ENCODE results near the gene ANO7.

The ANO7 gene

DNA sequence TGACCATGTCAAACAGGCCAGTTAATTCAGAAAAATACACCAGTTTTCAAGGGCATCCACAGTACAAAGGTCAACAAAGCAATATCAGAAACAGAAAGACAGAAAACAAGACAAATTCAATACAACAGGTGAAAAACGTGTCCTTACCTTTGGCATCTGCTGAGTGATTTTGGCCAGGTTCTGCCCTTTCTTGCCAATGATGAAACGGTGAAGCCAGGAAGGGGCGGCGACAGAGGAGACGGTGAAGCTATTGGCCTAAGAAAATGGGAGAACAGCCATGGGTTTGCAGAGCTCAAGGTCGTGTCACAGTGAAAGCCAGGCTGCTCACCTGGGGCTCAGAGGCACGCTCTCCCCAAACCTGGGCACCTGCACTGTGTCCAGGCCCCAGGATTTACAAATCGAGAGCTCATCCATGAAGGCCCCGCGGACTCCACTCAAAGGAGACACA is 66.5 kb downstream of the ANO7 start:
- DNase-seq: no peak

DNA sequence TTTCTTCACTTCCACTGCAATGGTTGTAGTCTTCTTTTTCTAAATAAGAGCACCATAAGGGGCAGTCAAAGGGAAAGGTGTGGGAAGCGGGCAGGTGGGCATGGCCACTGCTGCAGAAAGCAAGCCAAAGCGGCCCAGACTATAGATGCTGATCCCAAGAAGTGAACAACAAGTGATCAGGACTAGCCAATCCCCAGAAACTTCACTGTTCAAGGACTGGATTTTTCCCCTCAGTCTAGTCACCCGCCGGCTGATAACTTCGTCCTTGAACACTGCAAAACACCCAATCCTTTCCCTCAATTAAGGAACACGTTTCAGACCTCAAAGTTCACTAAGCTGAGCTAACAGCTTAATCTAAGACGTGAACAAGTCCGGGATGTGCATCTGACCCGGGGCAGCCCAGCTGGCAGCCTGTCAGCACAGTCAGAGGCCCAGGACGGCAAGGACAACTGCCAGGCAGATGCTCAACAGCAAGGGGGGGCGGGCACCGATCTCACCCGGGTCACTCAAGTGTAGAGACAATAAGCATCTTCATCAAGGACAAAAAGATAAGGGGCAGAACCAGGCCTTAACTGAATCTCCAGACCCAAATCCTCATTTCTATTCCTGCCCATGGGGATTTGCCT is 67.2 kb downstream of the ANO7 start:
- no peak for DNase-seq

DNA sequence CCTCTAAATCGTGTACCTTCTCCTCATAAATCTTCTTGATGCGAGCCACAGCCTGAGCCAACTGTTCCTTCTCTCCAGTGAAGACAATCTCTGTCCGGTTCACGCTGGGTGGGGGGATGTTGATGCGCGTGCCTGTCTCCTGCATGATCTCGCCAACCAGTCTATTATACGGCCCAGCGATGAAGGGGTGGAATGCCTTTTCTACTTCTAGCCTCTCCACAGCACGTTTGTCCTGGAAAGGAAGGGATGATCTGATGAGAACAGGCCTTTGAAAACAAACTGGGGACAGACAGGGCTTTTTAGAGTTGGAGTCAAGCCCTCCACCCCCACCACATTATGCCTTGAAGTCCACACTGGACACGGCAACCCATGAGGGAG is 67.7 kb downstream of the ANO7 start:
- no peak for DNase-seq

DNA sequence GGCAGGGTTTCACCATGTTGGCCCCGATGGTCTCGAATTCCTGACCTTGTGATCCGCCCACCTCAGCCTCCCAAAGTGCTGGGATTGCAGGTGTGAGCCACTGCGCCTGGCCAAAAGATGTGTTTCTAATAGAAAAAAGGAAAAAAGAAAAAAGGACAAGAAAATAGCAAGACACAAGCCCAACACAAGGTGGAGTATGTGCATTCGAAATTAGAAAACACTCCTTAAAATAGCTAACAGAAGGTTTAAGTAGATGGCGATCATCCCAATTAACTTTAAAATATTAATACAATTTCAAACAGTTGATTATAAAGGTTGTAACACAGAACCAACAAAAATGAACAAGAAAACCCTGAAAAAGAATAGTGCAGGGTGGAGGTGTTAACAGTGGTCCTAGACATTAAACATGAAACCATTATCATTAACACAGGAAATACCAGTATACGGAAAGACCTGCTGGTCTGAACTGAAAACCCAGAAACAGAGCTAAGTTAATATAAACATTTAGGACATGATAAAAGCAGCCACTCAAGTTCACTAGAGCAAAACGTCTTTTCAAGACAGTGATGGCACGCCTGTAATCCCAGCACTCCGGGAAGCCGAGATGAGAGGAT is 69.0 kb downstream of the ANO7 start:
- DNase-seq: no peak

DNA sequence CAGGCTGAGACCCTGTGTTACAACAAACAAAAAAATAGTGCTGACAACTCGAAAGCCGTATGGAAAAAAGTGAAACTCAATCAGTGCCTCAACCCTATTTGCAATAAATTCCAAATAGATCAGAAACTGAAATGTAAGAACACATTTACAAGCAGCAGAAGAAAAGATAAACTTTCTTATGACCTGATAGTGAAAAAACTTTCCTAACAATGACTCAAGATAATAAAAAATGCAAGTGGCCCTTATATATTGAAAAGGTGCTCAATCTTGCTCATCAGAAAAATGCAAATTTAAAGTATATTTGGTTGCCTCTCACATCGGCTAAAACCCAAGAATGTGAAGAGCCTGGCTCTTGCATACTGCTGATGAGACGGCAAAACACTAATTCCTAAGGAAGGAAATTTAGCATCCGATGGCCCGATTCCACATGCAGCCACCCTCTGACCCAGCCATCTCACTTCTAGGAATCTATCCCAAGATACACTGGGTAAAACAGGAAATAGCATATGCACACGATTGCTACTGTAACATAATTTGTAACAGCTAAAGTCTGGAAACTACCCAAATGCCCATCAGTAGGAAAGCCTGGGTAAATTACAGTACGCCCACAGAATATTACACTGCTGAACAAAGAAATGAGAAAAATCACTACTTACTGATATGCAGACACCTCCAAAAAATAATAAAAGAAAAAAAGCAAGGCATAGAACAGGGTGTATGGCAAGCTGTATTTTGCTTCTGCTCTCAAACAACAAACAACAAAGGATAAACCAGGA is 70.2 kb downstream of the ANO7 start:
- DNase-seq: no peak

DNA sequence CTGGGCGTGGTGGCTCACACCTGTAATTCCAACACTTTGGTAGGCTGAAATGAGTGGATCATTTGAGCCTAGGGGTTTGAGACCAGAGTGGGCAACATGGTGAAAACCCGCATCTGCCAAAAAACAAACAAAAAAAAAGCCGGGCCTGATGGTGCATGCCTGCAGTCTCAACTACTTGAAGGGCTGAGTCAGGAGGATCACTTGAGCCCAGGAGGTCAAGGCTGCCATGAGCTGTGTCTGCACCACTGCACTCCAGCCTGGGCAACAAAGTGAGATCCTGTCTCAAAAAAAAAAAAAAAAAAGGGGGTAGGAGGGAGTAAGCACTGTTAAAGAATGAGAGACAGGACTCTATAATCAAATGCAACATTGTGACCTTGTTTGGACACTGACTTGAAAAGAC is 72.4 kb downstream of the ANO7 start:
- no peak for DNase-seq

DNA sequence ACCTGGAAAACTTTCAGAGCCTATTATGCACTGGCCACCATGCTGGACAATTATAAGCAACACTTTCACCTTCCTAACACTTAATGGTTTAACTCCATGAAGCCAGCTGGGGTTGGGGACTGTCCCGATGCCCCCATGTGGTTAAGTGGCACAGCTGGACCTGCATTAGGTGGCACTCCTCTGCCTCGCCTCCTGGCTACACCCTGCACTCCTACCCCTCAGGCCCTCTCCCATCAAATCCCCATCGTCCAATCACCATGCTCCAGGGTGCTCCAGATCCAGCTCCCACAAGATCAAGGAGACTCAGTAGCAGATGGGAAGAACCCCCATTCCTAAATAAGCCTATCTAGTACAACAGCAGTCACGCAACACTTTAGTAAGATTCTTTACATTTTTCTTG is 73.2 kb downstream of the ANO7 start:
- DNase-seq: no peak

DNA sequence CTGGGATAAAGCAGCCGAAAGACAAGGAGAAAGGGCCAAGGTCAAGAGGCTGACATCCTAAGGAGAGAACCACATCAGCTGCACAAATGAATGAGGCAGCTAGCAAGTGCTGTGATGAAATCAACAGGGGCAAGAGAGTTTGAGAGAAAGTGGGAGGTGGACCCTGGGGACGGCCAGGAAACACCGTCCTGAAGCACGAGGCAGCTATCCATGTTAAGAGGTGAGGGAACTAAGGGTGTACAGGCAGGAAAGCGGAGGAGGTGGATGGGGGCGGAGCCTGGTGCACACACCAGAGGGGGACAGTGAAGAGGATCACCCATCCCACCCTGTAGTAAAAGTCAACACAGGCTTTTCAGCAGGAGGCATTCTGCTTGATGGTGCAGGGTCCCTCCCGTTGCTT is 74.6 kb downstream of the ANO7 start:
- DNase-seq: no peak

DNA sequence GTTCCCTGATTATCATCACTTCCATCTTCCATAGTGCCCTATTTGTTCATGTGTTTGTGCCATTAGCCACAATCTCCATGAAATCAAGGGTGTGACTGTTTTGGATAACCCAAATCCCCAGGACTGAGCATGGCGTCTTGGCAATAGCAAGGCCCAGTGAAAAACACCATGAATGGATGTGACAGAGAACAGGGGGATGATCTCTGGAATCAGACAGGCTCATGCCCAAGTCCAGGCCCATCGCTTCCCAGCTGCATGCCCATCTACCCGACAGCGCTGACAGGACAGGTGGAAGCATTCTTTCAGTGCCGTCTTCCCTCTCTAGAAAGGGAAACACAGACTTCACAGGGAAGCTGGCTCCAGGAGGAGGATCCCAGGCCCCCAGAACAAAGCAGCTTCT is 77.0 kb downstream of the ANO7 start:
- DNase-seq: no peak

DNA sequence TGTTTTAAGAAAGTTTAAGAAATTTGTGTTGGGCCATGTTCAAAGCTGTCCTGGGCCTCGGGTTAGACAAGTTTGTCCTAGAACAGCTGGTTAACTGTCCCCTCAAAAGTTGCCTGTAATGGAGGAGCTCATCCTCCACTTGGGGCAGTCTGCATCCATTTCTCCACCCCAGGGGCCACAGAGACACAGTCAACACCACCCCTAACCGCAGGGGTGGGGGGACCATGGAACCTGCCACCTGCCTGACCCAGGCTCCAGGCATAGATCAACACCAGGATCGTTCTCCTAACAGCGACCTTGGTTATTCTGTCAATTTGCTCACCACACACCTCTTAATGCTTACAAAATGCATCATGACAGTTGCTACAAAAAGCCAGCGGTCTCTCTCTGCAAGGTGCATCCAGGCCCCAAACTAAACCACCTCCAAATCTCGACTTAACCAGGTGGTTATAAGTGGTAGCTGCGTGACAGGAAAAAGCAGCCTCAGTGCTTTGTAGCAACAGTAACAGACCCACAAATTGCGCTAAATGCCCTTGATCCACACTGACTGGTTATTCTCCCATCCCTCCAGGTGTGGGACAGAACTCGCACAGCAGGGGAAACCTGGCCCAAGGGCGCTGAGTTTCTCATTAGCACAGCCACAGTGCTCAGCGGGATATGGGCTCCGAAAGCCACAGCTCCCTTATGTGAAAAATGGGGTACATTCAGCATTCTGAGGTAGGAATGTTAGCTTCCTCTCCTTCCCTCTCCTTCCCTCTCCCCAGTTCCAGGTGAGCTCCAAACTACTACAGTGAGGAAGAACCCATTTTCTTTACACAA is 79.0 kb downstream of the ANO7 start:
- DNase-seq: no peak

DNA sequence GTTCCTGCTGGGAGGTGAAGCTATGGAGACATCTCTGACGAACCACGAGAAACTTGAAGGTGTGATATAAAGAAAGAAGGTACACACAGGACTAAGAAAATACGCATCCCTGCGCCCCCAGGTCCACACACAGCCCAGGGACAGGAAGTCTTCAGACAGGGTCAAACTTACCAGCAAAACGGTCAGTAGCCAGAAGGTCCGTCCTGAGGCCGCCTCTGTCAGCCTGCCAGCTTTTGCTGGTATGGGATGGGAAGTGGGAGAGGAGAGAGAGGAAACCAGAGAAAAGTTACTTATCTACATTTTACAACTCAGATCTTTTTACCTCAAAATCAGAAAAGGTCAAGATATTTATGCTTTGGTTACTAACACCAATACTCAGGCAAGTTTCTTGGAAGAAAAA is 79.8 kb downstream of the ANO7 start:
- DNase-seq: no peak

DNA sequence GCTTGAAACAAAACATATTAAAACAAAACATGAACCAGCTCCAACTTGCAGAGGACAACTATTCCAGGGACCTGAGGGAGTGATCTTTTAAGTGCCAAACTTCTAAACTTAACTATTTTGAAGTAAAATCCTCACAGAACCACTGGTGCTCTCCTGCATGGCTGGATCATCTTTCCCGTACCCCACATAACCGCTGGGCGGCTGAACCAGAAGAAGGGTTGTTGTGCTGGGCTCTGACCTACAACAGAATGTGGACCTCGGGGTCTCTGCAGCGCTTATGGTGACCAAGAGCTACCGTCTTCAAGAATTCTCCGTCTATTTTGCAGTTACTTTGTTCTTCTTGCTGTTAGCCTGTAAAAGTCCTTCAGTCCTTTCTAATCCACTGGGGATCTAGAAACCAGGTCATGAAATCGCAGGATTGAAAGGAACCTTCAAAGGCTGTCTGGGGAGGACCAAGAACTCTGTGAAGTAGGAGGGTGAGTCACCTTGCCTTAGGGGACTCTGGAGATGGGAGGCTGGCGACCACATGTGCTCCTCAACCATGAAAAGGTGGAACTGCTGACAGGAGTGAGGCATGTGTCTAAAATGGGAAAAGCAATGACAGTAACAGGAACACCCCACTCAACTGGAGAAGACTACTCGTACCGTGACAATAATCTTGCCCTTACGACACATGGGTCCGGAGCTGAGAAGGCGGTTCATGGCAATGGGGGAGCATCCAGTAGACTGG is 80.4 kb downstream of the ANO7 start:
- DNase-seq: no peak

DNA sequence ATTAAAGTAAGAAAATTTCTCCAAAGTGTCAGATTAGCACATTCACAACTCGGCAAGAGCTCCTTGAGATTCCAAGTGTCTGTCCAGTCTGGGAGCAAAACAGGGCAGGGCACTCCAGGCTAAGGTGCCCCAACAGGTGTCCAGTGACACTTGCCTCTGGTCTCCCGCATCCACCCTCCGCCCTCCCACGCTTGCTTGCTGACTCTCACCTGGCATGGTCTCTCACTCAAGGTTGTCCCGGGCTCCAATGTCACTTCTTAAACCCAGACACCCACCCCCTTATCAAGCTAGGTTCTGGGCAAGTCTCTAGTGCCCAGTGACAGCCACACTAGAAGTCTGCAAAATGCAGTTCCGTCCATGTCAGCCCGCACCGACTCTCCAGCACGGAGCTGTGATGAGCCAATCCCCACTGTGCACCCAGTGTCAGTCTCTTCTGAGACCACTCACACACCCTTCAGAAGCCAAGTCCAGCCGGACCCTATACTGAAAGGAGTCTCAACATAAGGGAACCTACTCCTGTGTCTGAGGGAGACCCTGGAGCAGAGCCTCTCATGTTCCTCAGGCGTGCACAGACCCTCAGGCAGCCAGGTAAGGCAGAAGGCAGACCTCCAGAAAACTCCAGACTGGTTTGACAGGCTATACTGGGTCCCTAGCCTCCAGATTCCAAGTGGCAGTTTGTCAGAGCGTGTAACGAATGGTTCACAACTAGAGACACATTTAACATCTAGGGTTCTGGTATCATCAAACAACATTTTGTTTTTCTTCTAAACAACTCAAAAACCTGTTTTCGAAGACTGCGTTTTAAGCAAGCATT is 81.4 kb downstream of the ANO7 start:
- no peak for DNase-seq

DNA sequence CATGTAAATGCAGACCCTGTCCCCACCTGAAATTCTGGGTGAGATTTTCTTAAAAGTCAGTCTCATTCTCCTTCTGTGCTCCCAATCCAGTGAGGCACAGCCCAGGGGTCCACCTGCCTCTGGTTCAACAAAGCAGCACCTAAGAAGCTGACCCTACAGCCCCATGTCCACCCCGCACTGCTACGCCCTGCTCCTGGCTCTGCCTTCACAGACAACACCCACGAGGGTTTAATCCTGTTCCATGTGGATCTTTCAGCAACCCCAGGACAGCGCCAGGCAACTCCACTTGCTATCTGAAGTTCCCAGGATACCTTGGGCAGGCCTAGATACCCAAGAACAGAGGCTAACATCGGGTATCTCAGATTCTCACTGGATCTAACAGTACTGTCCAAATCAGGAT is 82.1 kb downstream of the ANO7 start:
- DNase-seq: no peak

DNA sequence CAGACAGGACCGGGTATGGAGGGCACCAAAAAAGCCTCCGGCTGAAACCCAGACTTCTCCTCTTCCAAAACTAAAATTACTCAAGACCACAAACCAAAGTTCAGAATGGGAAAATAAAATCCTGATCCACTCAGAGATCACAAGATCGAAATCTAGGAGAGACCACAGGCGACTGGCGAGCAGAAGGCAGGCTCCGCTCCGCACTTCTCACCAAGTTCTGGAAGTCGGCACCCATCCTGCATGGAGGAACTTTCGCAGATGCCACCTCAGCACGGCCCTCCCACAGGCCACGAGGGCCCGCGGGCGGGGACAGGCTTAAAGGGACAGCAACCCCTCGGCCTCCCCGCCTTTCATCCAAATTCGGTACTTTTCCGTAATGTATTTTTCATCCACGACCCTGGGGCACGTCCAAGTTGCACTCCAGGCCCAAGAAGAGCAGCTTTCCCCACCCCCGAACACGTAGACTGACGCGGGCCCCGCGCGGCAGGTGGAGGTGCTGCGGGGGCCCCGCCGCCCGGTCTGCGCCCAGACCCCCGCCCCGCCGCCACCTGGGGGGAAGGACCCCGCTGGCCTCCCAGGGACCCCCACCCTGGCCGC is 83.3 kb downstream of the ANO7 start:
- no peak for DNase-seq

DNA sequence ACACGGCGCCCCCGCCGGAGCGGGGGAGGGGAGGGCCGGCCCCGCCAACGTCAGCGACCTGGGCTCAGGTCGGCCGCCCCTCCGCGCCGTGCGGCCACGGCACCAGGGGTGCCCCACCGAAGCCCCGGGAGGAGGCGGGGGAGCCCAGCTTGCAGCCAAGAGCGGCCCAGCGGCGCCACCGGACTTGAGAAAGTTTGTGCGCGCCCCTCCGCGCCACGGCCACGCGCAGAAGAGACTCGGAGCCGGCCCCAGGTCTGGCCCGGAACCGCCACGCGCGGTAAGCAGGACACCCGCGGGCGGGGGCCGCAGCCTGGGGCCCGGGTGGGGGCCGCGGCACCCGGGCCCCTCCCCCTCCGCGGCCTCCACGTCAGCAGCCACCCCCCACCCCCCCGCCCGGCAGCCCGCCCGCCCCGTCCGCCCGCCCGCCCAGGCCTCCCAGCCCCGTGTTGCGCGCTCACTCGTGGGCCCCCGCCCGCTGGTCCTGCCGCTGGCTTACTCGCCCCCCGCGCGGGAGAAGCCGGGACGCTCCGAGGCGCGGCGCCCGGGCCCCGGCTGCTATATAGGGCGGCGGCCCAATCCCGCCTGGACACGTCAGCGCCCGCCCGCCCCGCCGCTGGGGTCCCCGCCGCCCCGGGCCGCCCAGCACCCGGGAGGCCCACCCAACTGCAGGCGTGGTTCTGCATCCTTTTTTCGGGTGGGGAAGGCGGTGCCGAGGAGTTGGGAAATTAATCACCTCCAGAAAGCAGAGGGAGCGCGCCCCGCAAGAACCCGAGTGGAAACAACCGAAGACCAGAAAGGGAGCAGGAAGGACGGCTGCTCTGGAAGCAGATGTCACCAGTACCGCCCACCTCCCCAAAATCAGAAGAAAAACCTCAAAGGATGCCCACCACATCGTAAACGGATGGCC is 84.1 kb downstream of the ANO7 start:
- no peak for DNase-seq

DNA sequence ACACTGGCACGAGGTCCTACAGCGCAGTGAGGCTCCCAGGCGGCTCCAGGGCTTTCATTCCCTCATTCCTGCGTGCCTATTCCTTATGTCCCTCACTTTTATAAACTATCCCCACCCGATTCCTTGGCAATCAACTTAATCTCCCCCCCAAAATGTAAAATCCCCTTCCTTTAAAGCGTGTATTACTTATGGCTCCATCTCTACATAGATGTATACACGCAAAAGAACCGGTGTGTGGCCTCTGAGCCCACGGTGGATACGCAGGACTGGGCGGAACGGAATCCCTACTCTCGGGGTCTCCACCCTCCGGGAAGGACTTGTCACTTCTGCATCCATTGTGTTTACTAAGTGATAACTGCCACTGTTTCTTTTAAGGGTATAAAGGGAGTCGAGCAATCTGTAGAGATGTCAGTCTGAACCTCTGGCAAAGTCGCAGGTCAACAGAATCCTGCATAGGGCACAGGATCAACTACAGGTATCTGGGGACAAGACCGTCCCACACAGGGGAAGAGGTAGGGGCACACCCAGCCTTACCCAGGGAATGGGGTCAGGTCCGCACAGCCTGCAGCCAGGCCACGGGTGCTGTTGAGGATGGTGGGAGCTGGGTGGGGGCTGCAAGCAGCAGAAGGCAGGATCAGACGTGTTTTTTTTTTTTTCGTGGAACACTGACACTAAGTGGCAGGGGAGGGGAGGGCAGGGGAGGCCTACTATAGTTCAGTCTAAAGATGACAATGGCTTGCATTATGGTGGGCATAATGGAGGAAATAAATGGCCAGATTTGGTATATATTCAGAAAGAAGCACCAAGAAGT is 84.9 kb downstream of the ANO7 start:
- DNase-seq: no peak

DNA sequence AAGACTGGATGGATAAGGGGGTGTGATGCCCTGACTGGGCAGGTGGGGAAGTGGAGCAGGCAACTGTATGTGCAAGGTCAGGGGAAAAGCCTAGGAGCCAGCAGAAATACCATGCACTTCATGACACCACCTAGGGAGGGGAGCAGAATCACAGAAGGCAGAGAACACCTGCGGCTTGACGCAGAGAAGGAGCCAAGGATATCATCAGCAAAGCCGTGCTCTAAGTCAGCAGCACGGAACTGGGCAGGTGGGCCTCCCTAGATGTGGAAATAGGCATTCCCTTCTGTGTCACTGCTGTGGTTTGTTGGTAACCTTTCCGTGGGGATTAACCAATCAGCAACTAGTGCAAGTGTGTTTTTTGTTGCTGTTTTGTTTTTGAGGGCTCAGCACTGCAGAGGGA is 85.7 kb downstream of the ANO7 start:
- no peak for DNase-seq
